ENCODE data around the gene GNG4.

Gene GNG4

DNA sequence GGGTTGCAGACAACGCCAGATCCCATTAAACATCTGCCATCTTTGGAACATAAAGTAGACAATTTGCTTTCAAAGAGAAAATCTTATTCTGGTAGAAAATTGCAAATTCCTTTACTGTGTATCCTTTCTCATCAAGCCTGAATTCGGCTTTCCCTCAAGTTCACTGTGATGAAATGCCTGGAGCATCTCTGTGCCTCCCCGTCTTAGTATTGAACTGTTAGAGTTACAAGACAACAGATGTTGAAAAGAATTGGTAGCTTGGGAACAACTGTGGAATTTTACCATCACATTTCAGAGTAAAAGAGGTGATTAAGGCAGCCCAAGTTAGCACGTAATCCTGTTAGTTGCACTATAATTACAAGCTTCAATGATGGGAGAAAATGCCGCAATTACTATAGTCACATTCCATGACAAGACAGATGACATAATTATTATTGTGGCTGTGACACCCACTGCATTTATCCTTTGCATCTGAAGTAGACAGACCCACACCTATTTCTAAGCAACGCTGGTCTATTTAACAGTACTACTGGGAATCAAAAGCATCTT lies 90.9 kb downstream of the GNG4 start (continued):
- TF ChIP-seq PPARA (CRISPR knock-in tag; IDR thresholded peaks at IDR 0.05; ENCODE audit: borderline replicate concordance): no peak

DNA sequence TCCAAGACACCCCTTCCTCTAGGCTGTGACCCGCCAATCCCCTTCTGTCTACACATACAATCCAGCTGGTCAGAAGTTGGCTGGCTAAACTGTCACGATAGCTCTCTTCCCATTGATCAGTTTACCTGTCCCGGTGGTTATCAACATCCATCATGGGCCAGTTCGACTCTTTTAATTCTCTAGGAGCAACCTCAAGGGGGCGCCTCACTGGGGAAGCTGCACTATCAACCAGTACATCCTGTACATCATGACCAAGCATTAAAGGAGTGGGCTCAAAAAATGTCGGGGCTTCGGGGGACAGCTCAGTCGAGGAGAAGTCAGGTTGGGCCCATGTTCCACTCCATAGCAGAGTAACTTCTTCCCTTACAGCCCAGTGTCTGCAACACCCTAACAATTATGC lies 92.1 kb downstream of the GNG4 start:
- ATAC-seq: no peak
- TF ChIP-seq BACH2 (CRISPR knock-in tag; IDR thresholded peaks at IDR 0.05; ENCODE audit: borderline replicate concordance): no peak
- TF ChIP-seq TCF4 (CRISPR knock-in tag; IDR thresholded peaks at IDR 0.05; ENCODE audit: borderline replicate concordance): no peak
- no peak for TF ChIP-seq OSR1 (CRISPR knock-in tag; IDR thresholded peaks at IDR 0.05)
- TF ChIP-seq ZNF8 (CRISPR knock-in tag; IDR thresholded peaks at IDR 0.05): no peak
- TF ChIP-seq CSDC2 (CRISPR knock-in tag; IDR thresholded peaks at IDR 0.05): no peak
- TF ChIP-seq, protein P1, sequence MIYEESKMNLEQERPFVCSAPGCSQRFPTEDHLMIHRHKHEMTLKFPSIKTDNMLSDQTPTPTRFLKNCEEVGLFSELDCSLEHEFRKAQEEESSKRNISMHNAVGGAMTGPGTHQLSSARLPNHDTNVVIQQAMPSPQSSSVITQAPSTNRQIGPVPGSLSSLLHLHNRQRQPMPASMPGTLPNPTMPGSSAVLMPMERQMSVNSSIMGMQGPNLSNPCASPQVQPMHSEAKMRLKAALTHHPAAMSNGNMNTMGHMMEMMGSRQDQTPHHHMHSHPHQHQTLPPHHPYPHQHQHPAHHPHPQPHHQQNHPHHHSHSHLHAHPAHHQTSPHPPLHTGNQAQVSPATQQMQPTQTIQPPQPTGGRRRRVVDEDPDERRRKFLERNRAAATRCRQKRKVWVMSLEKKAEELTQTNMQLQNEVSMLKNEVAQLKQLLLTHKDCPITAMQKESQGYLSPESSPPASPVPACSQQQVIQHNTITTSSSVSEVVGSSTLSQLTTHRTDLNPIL (CRISPR knock-in tag; IDR thresholded peaks at IDR 0.05; ENCODE audit: low read depth): no peak
- no peak for TF ChIP-seq RARB (CRISPR knock-in tag; IDR thresholded peaks at IDR 0.05)

DNA sequence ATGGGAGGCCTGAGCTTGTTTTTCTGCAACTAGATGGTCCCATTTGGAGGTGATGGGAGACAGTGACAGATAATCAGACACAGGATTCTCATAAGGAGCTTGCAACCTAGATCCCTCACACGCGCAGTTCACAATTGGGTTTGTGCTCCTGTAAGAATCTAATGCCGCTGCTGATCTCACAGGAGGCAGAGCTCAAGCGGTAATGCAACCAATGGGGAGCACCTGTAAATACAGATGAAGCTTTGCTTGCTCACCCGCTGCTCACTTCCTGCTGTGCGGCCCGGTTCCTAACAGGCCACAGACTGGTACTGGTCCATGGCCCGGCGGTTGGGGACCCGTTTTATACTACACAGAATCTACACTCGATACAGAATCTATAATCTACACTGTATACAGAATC lies 92.8 kb downstream of the GNG4 start:
- TF ChIP-seq ZFP3 (CRISPR knock-in tag; IDR thresholded peaks at IDR 0.05) (no peak), TOX (CRISPR knock-in tag; IDR thresholded peaks at IDR 0.05; ENCODE audit: borderline replicate concordance) (no peak), CSDC2 (CRISPR knock-in tag; IDR thresholded peaks at IDR 0.05) (no peak), RARB (CRISPR knock-in tag; IDR thresholded peaks at IDR 0.05) (no peak), ZNF565 (CRISPR knock-in tag; conservative IDR thresholded peaks at IDR 0.05; ENCODE audit: low read depth) (no peak), TCF4 (CRISPR knock-in tag; IDR thresholded peaks at IDR 0.05; ENCODE audit: borderline replicate concordance) (no peak), ARNTL (CRISPR knock-in tag; IDR thresholded peaks at IDR 0.05; ENCODE audit: borderline replicate concordance, low read depth) (no peak), ESRRG (CRISPR knock-in tag; IDR thresholded peaks at IDR 0.05) (no peak), OSR1 (CRISPR knock-in tag; IDR thresholded peaks at IDR 0.05) (no peak), PPARA (CRISPR knock-in tag; IDR thresholded peaks at IDR 0.05; ENCODE audit: borderline replicate concordance) (no peak), SNAI2 (CRISPR knock-in tag; IDR thresholded peaks at IDR 0.05) (no peak), ZC3H10 (CRISPR knock-in tag; IDR thresholded peaks at IDR 0.05) (no peak), ZFP30 (CRISPR knock-in tag; IDR thresholded peaks at IDR 0.05) (no peak), ZNF8 (CRISPR knock-in tag; IDR thresholded peaks at IDR 0.05) (no peak)
- TF ChIP-seq, protein P2, sequence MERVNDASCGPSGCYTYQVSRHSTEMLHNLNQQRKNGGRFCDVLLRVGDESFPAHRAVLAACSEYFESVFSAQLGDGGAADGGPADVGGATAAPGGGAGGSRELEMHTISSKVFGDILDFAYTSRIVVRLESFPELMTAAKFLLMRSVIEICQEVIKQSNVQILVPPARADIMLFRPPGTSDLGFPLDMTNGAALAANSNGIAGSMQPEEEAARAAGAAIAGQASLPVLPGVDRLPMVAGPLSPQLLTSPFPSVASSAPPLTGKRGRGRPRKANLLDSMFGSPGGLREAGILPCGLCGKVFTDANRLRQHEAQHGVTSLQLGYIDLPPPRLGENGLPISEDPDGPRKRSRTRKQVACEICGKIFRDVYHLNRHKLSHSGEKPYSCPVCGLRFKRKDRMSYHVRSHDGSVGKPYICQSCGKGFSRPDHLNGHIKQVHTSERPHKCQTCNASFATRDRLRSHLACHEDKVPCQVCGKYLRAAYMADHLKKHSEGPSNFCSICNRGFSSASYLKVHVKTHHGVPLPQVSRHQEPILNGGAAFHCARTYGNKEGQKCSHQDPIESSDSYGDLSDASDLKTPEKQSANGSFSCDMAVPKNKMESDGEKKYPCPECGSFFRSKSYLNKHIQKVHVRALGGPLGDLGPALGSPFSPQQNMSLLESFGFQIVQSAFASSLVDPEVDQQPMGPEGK (CRISPR knock-in tag; IDR thresholded peaks at IDR 0.05; ENCODE audit: borderline replicate concordance): no peak
- TF ChIP-seq, protein P3, sequence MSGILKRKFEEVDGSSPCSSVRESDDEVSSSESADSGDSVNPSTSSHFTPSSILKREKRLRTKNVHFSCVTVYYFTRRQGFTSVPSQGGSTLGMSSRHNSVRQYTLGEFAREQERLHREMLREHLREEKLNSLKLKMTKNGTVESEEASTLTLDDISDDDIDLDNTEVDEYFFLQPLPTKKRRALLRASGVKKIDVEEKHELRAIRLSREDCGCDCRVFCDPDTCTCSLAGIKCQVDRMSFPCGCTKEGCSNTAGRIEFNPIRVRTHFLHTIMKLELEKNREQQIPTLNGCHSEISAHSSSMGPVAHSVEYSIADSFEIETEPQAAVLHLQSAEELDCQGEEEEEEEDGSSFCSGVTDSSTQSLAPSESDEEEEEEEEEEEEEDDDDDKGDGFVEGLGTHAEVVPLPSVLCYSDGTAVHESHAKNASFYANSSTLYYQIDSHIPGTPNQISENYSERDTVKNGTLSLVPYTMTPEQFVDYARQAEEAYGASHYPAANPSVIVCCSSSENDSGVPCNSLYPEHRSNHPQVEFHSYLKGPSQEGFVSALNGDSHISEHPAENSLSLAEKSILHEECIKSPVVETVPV (CRISPR knock-in tag; IDR thresholded peaks at IDR 0.05): no peak
- TF ChIP-seq, protein P4, sequence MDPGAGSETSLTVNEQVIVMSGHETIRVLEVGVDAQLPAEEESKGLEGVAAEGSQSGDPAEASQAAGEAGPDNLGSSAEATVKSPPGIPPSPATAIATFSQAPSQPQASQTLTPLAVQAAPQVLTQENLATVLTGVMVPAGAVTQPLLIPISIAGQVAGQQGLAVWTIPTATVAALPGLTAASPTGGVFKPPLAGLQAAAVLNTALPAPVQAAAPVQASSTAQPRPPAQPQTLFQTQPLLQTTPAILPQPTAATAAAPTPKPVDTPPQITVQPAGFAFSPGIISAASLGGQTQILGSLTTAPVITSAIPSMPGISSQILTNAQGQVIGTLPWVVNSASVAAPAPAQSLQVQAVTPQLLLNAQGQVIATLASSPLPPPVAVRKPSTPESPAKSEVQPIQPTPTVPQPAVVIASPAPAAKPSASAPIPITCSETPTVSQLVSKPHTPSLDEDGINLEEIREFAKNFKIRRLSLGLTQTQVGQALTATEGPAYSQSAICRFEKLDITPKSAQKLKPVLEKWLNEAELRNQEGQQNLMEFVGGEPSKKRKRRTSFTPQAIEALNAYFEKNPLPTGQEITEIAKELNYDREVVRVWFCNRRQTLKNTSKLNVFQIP (CRISPR knock-in tag; IDR thresholded peaks at IDR 0.05; ENCODE audit: borderline replicate concordance, low read depth): no peak
- no peak for ATAC-seq

DNA sequence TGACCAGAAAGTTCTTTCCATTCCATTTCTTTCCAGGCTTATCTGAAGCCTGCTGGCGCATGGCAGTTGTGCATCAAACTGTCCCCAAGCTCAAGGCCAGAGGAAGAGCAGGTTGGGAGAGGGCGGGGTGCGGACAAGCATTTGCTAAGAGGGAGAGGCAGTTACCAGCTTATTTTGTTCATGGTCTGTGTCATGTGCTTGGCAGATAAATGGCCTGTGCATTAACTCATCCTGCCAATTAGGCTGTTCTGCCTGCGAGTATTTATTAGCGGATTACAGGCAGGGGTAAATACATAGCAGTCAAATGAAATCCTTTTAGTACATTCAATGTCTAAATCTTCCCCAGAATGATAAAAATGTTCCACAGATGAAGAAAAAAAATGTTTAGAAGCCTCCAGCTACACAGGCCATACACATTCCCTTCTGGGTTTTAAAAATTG lies 96.5 kb downstream of the GNG4 start:
- peak; percentile 30 for ATAC-seq
- TF ChIP-seq, protein P5, sequence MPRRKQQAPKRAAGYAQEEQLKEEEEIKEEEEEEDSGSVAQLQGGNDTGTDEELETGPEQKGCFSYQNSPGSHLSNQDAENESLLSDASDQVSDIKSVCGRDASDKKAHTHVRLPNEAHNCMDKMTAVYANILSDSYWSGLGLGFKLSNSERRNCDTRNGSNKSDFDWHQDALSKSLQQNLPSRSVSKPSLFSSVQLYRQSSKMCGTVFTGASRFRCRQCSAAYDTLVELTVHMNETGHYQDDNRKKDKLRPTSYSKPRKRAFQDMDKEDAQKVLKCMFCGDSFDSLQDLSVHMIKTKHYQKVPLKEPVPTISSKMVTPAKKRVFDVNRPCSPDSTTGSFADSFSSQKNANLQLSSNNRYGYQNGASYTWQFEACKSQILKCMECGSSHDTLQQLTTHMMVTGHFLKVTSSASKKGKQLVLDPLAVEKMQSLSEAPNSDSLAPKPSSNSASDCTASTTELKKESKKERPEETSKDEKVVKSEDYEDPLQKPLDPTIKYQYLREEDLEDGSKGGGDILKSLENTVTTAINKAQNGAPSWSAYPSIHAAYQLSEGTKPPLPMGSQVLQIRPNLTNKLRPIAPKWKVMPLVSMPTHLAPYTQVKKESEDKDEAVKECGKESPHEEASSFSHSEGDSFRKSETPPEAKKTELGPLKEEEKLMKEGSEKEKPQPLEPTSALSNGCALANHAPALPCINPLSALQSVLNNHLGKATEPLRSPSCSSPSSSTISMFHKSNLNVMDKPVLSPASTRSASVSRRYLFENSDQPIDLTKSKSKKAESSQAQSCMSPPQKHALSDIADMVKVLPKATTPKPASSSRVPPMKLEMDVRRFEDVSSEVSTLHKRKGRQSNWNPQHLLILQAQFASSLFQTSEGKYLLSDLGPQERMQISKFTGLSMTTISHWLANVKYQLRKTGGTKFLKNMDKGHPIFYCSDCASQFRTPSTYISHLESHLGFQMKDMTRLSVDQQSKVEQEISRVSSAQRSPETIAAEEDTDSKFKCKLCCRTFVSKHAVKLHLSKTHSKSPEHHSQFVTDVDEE (CRISPR knock-in tag; IDR thresholded peaks at IDR 0.05): 0 out of 2 replicates have a peak, but pooled peaks have one; percentile 56
- TF ChIP-seq ZNF70 (CRISPR knock-in tag; IDR thresholded peaks at IDR 0.05): no peak
